Measurements from ENCODE around the gene AMMECR1L.
"Not testable (repeated sequence)": the region's sequence is repeated elsewhere in the genome, so short reads cannot be mapped to it uniquely, and the experiment has no call there.

The AMMECR1L gene

DNA sequence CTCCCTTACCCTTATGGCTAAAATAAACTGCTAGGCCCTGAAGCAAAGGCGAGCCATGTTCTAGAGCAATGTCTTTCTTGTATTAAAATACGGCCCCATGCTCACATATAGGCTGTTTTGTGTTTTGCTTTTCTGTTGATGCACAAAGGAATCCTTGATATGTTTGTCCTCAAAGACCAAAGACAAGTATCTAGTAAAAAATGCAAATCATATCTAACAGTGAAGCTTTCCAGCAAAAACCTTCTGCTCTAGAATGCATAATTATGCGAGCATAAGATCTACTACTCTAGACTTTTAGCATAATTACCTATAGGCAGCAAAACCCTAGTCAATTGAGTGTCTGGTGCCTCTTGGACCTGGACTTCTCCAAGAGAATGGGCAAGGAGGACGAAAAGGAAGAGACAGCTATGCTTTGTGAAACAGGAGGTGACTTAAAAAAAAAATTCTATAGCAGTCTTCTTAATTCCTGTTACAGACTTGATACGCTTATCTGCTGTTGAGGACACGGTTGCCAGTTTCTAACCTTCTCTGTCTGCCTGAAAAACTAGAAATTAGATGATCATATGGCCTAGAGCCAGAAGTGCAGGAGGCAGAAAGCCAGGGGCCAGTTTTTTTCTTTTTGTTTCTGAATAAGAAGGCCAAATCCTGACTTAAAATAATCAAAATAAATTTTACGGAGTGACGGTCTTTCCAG lies 1.5 kb upstream of the AMMECR1L start:
- Histone ChIP-seq H3K36me3 (replicated peaks in 1 of 2; ENCODE audit: control insufficient read depth in 2 of 2, insufficient read depth in 2 of 2, low read length in 2 of 2) (peaks cover 0 to 29% of the 10 kb centered on the region in 2 donors), H3K79me1 (ENCODE audit: low read depth, low read length) (no peaks in the 10 kb centered on the region), H3K27ac (replicated peaks; ENCODE audit: low read length) (no peak overlapping the region), H2BK120ac (ENCODE audit: low read depth, low read length) (no peak overlapping the region), H3K4ac (ENCODE audit: low read length) (no peak overlapping the region), H3K27me3 (ENCODE audit: control insufficient read depth in 3 of 3, insufficient read depth in 3 of 3, low read depth in 1 of 3, low read length in 3 of 3) (no peaks in the 10 kb centered on the region), H4K8ac (ENCODE audit: low read depth, low read length) (no peak overlapping the region), H3K18ac (ENCODE audit: low read length) (no peak overlapping the region), H2BK5ac (ENCODE audit: low read length) (no peak overlapping the region), H3K4me2 (ENCODE audit: insufficient read depth, low read length, poor library complexity, severe bottlenecking) (no peak overlapping the region), H3K9ac (ENCODE audit: low read depth, low read length, poor library complexity) (no peak overlapping the region), H4K91ac (ENCODE audit: low read depth, low read length, poor library complexity) (no peak overlapping the region), H2AK5ac (ENCODE audit: low read depth, low read length) (no peak overlapping the region), H3K4me3 (ENCODE audit: low read length in 2 of 2) (peak overlapping the region in 1 of 2 donors; percentile 27), H3K4me1 (ENCODE audit: control insufficient read depth in 2 of 2, insufficient read depth in 1 of 2, low read depth in 1 of 2, low read length in 2 of 2) (peaks cover 4 to 14% of the 10 kb centered on the region in 2 donors), H2BK15ac (ENCODE audit: low read length) (no peak overlapping the region), H3K14ac (ENCODE audit: low read length) (no peak overlapping the region), H2BK12ac (ENCODE audit: low read length) (no peak overlapping the region), H3K9me3 (replicated peaks in 1 of 2; ENCODE audit: control insufficient read depth in 2 of 2, insufficient read depth in 1 of 2, low read depth in 1 of 2, low read length in 2 of 2) (no peaks in the 10 kb centered on the region), H3K23ac (ENCODE audit: low read depth, low read length, poor library complexity) (no peak overlapping the region), H2AFZ (ENCODE audit: low read length) (no peak overlapping the region)
- no CpG with 5 or more reads among the region's 8 CpGs for WGBS, 2 donors (ENCODE audit: extremely low coverage in 2 of 2, insufficient read length in 2 of 2, insufficient replicate concordance in 1 of 2)
- no peak for DNase-seq (ENCODE audit: low spot score)

DNA sequence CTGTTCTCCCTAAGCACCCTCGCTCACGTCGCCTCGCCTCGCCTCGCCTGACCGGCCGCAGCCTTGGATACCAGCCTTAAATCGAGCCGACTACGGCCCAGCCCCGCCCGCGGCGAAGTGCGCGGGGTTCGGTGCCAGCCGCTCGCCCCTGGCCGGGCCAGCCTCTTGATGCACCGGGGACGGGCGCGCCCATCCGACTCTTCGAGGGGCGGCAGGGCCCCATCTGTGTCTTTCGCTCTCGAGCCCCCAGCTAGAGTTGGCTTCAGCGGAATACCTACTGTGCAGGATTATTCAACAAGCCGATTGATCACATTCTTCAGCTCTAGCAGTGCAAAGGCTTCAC lies 808 bp upstream of the AMMECR1L start:
- not testable (repeated sequence) for H4K91ac ChIP-seq (ENCODE audit: low read depth, low read length, poor library complexity); DNase-seq (ENCODE audit: low spot score)

DNA sequence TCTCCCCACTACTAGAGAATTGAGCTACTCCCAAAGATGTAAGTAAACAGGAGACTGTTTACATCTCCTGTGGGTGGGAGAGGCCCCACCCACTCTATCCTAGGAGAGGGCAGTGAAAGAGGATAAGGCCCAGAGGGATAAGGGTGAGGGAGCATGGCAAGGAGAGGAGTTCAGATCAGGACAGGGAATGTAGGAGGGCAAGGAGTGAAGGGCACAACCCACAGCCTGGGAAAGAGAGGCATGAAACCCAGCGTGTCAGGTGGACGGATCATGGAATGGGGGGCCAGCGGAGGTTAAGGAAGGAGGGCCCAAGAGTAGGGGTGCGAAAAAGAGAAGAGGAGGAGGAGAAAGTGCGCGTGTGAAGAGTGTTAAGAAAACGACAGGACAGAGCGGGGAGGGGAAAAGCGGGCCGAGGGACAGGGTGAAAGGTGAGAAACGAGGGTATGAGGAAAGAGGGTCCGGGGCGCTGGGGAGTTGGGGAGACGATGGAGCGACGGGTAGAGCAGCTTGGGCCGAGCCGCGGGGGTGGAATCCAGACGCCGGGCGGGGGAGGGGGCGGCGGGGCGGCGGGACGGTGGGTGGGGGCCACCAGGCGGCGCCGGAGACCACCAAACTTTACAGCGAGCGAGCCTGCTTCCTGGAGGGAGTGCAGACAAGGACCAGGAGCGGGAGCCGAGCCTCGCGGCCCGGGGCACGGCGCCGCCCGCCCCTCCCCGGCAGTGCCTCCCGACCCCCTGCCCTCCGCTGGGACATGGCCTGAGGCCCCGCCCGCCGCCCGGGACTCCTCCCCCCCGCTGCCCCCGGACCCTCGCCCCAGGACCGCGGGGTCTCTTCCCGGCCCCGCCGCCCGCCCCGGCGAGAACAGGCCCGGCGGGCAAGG lies 655 bp downstream of the AMMECR1L start:
- H2BK5ac ChIP-seq (ENCODE audit: low read length): not testable (repeated sequence)

More for the DNA sequence above, 808 bp upstream of the AMMECR1L start:
- H3K79me1 ChIP-seq (ENCODE audit: low read depth, low read length); H2BK5ac ChIP-seq (ENCODE audit: low read length); H2BK15ac ChIP-seq (ENCODE audit: low read length); H3K27me3 ChIP-seq (ENCODE audit: control insufficient read depth in 3 of 3, insufficient read depth in 3 of 3, low read depth in 1 of 3, low read length in 3 of 3); H2BK120ac ChIP-seq (ENCODE audit: low read depth, low read length); H2AK5ac ChIP-seq (ENCODE audit: low read depth, low read length); H3K14ac ChIP-seq (ENCODE audit: low read length); H3K9me3 ChIP-seq (replicated peaks in 1 of 2; ENCODE audit: control insufficient read depth in 2 of 2, insufficient read depth in 1 of 2, low read depth in 1 of 2, low read length in 2 of 2); H3K4ac ChIP-seq (ENCODE audit: low read length); H2BK12ac ChIP-seq (ENCODE audit: low read length): not testable (repeated sequence)
- Histone ChIP-seq H3K18ac (ENCODE audit: low read length) (peak overlapping the region; percentile 89), H3K9ac (ENCODE audit: low read depth, low read length, poor library complexity) (peak overlapping the region; percentile 89), H3K4me1 (ENCODE audit: control insufficient read depth in 2 of 2, insufficient read depth in 1 of 2, low read depth in 1 of 2, low read length in 2 of 2) (peaks cover 4 to 14% of the 10 kb centered on the region in 2 donors), H3K23ac (ENCODE audit: low read depth, low read length, poor library complexity) (peak overlapping the region; percentile 76), H3K4me3 (ENCODE audit: low read length in 2 of 2) (peak overlapping the region; percentile 64 to 90), H3K36me3 (replicated peaks in 1 of 2; ENCODE audit: control insufficient read depth in 2 of 2, insufficient read depth in 2 of 2, low read length in 2 of 2) (peaks cover 0 to 35% of the 10 kb centered on the region in 2 donors), H4K8ac (ENCODE audit: low read depth, low read length) (peak overlapping the region; percentile 89), H2AFZ (ENCODE audit: low read length) (peak overlapping the region; percentile 89), H3K27ac (replicated peaks; ENCODE audit: low read length) (peak overlapping the region; percentile 85), H3K4me2 (ENCODE audit: insufficient read depth, low read length, poor library complexity, severe bottlenecking) (peak overlapping the region; percentile 14)
- no CpG with 5 or more reads among the region's 32 CpGs for WGBS, 2 donors (ENCODE audit: extremely low coverage in 2 of 2, insufficient read length in 2 of 2, insufficient replicate concordance in 1 of 2)

DNA sequence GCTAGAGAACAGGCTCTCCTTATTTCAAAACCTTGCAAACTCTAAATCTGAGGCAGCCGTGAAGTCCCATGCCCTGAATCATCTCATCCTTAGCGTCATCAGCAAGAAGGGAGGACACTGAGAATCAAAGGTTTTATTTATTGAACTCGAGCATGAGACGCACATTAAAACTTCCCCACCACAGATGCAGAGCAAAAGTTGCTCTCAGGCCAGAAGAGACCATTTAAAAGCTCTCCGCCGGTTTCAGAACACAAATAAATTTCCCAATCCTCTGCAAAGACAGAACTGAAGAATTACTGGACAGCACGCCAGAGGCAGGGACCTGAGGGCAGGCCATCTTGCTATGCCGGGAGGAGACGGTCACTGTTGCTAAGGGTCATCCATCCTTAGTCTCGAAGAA lies 1.3 kb downstream of the AMMECR1L start:
- Histone ChIP-seq H2AFZ (ENCODE audit: low read length) (peak overlapping the region; percentile 69), H3K4me1 (ENCODE audit: control insufficient read depth in 2 of 2, insufficient read depth in 1 of 2, low read depth in 1 of 2, low read length in 2 of 2) (peaks cover 4 to 14% of the 10 kb centered on the region in 2 donors), H3K14ac (ENCODE audit: low read length) (no peak overlapping the region), H3K79me1 (ENCODE audit: low read depth, low read length) (peaks cover 2% of the 10 kb centered on the region), H3K27me3 (ENCODE audit: control insufficient read depth in 3 of 3, insufficient read depth in 3 of 3, low read depth in 1 of 3, low read length in 3 of 3) (no peaks in the 10 kb centered on the region), H3K9me3 (replicated peaks in 1 of 2; ENCODE audit: control insufficient read depth in 2 of 2, insufficient read depth in 1 of 2, low read depth in 1 of 2, low read length in 2 of 2) (no peaks in the 10 kb centered on the region), H4K8ac (ENCODE audit: low read depth, low read length) (no peak overlapping the region), H3K18ac (ENCODE audit: low read length) (no peak overlapping the region), H3K36me3 (replicated peaks in 1 of 2; ENCODE audit: control insufficient read depth in 2 of 2, insufficient read depth in 2 of 2, low read length in 2 of 2) (peaks cover 6 to 56% of the 10 kb centered on the region in 2 donors), H3K23ac (ENCODE audit: low read depth, low read length, poor library complexity) (no peak overlapping the region), H2BK12ac (ENCODE audit: low read length) (no peak overlapping the region), H3K27ac (replicated peaks; ENCODE audit: low read length) (no peak overlapping the region), H3K4ac (ENCODE audit: low read length) (no peak overlapping the region), H3K4me2 (ENCODE audit: insufficient read depth, low read length, poor library complexity, severe bottlenecking) (peak overlapping the region; percentile 50), H2AK5ac (ENCODE audit: low read depth, low read length) (no peak overlapping the region), H4K91ac (ENCODE audit: low read depth, low read length, poor library complexity) (no peak overlapping the region), H3K4me3 (ENCODE audit: low read length in 2 of 2) (peak overlapping the region; percentile 51 to 80), H3K9ac (ENCODE audit: low read depth, low read length, poor library complexity) (no peak overlapping the region), H2BK120ac (ENCODE audit: low read depth, low read length) (no peak overlapping the region), H2BK5ac (ENCODE audit: low read length) (no peak overlapping the region), H2BK15ac (ENCODE audit: low read length) (no peak overlapping the region)
- DNase-seq (ENCODE audit: low spot score): no peak
- WGBS, 2 donors (ENCODE audit: extremely low coverage in 2 of 2, insufficient read length in 2 of 2, insufficient replicate concordance in 1 of 2): no CpG with 5 or more reads among the region's 10 CpGs

More for the DNA sequence above, 655 bp downstream of the AMMECR1L start:
- not testable (repeated sequence) for H4K8ac ChIP-seq (ENCODE audit: low read depth, low read length); H3K9me3 ChIP-seq (replicated peaks in 1 of 2; ENCODE audit: control insufficient read depth in 2 of 2, insufficient read depth in 1 of 2, low read depth in 1 of 2, low read length in 2 of 2); H2BK120ac ChIP-seq (ENCODE audit: low read depth, low read length); DNase-seq (ENCODE audit: low spot score); H3K4ac ChIP-seq (ENCODE audit: low read length); H3K79me1 ChIP-seq (ENCODE audit: low read depth, low read length); H2BK15ac ChIP-seq (ENCODE audit: low read length); H4K91ac ChIP-seq (ENCODE audit: low read depth, low read length, poor library complexity); H2BK12ac ChIP-seq (ENCODE audit: low read length); H3K27me3 ChIP-seq (ENCODE audit: control insufficient read depth in 3 of 3, insufficient read depth in 3 of 3, low read depth in 1 of 3, low read length in 3 of 3); H3K18ac ChIP-seq (ENCODE audit: low read length); H3K27ac ChIP-seq (replicated peaks; ENCODE audit: low read length); H3K23ac ChIP-seq (ENCODE audit: low read depth, low read length, poor library complexity); H3K14ac ChIP-seq (ENCODE audit: low read length); H2AK5ac ChIP-seq (ENCODE audit: low read depth, low read length)
- Histone ChIP-seq H3K9ac (ENCODE audit: low read depth, low read length, poor library complexity) (peak overlapping the region; percentile 78), H3K4me3 (ENCODE audit: low read length in 2 of 2) (peak overlapping the region; percentile 51 to 80), H3K36me3 (replicated peaks in 1 of 2; ENCODE audit: control insufficient read depth in 2 of 2, insufficient read depth in 2 of 2, low read length in 2 of 2) (peaks cover 6 to 50% of the 10 kb centered on the region in 2 donors), H3K4me1 (ENCODE audit: control insufficient read depth in 2 of 2, insufficient read depth in 1 of 2, low read depth in 1 of 2, low read length in 2 of 2) (peaks cover 4 to 14% of the 10 kb centered on the region in 2 donors), H3K4me2 (ENCODE audit: insufficient read depth, low read length, poor library complexity, severe bottlenecking) (peak overlapping the region; percentile 50), H2AFZ (ENCODE audit: low read length) (peak overlapping the region; percentile 69)
- WGBS, 2 donors (ENCODE audit: extremely low coverage in 2 of 2, insufficient read length in 2 of 2, insufficient replicate concordance in 1 of 2): no CpG with 5 or more reads among the region's 61 CpGs
